Frontal cortex (tissue), 4 donors: ENCODE measurements around the gene MCTP1. TPM values are rescaled to one million over a fixed set of nuclear protein-coding genes. Genes with fewer than 3 reads are reported as not detected.

Experiments
- DNase-seq, 2 donors: peaks; one replicate each; pipeline ENCODE4 v3.0.0; 2012; ENCODE audit warnings: low spot score in 2 of 2
- FAIRE-seq: peaks from 2 replicates; lab custom pipeline; 2012; peaks lifted over from hg19 to GRCh38; lab: Jason Lieb, UNC
- total RNA-seq: library from RNA; depleted of rRNA; stranded (reverse); fragments of >200 nt; gene quantifications from one replicate; pipeline ENCODE4 v1.2.3, GENCODE V29; 2014
- donor health status: control.
- donor health status: control.
- donor health status: control.

MCTP1 gene
- total RNA-seq, 1 donor from 2014 or later: 48.5 TPM

GRCh38 chr5:95084757-95085156 lies 200.1 kb downstream of the MCTP1 start:
- no peak for DNase-seq
- no peak for FAIRE-seq

GRCh38 chr5:95083606-95084005 lies 201.3 kb downstream of the MCTP1 start:
- no peak for FAIRE-seq

GRCh38 chr5:95081982-95082381 lies 202.9 kb downstream of the MCTP1 start:
- no peak for DNase-seq

More at GRCh38 chr5:95083606-95084005, 201.3 kb downstream of the MCTP1 start:
- no peak for DNase-seq

GRCh38 chr5:95081500-95081960 lies 203.4 kb downstream of the MCTP1 start:
- DNase-seq (peak in 1 of 2 donors; percentile 11), FAIRE-seq (no peak)

More at GRCh38 chr5:95081982-95082381, 202.9 kb downstream of the MCTP1 start:
- no peak for FAIRE-seq

- FAIRE-seq: no peak
- no peak for DNase-seq
These were observed 204.5 kb downstream of the MCTP1 start for GRCh38 chr5:95080441-95080840.

- FAIRE-seq (no peak), DNase-seq (no peak)
These were observed 204.9 kb downstream of the MCTP1 start for GRCh38 chr5:95080030-95080429.

GRCh38 chr5:95078868-95079267 lies 206.0 kb downstream of the MCTP1 start:
- DNase-seq: no peak
- no peak for FAIRE-seq

GRCh38 chr5:95076395-95077185 lies 208.3 kb downstream of the MCTP1 start:
- DNase-seq (no peak), FAIRE-seq (no peak)

- no peak for DNase-seq
- peak; percentile 36 for FAIRE-seq
These were observed 209.8 kb downstream of the MCTP1 start for GRCh38 chr5:95075111-95075510.

- no peak for FAIRE-seq
- no peak for DNase-seq
These were observed 212.6 kb downstream of the MCTP1 start for GRCh38 chr5:95072281-95072680.

- FAIRE-seq (no peak), DNase-seq (no peak)
These were observed 214.0 kb downstream of the MCTP1 start for GRCh38 chr5:95070866-95071265.

GRCh38 chr5:95070453-95070852 lies 214.4 kb downstream of the MCTP1 start:
- DNase-seq (no peak), FAIRE-seq (no peak)

- DNase-seq (no peak), FAIRE-seq (no peak)
These were observed 214.9 kb downstream of the MCTP1 start for GRCh38 chr5:95069948-95070347.

- no peak for DNase-seq
- no peak for FAIRE-seq
These were observed 215.9 kb downstream of the MCTP1 start for GRCh38 chr5:95069021-95069420.

- DNase-seq (no peak), FAIRE-seq (no peak)
These were observed 216.5 kb downstream of the MCTP1 start for GRCh38 chr5:95068289-95068910.

GRCh38 chr5:95066048-95066447 lies 218.8 kb downstream of the MCTP1 start:
- FAIRE-seq: no peak

GRCh38 chr5:95063492-95063891 lies 221.4 kb downstream of the MCTP1 start:
- DNase-seq (no peak), FAIRE-seq (no peak)

More at GRCh38 chr5:95066048-95066447, 218.8 kb downstream of the MCTP1 start:
- DNase-seq: no peak

GRCh38 chr5:95060098-95060497 lies 224.8 kb downstream of the MCTP1 start:
- DNase-seq: no peak
- FAIRE-seq: no peak

- no peak for DNase-seq
- no peak for FAIRE-seq
These were observed 225.3 kb downstream of the MCTP1 start for GRCh38 chr5:95059636-95060035.

GRCh38 chr5:95057615-95058014 lies 227.3 kb downstream of the MCTP1 start:
- FAIRE-seq: no peak
- no peak for DNase-seq

- FAIRE-seq: no peak
- DNase-seq: no peak
These were observed 231.6 kb downstream of the MCTP1 start for GRCh38 chr5:95053253-95053652.
